Stimulated activated CD8-positive, alpha-beta memory T cell treated with anti-CD3 and anti-CD28 coated beads, Interleukin-4, amount 100 ng/mL, for 4 hours (primary cell): Measurements from ENCODE around the gene INPP4B.

Source experiments
- DNase-seq, 2 donors: peaks; one replicate each; pipeline ENCODE4 v3.0.0-alpha.2; 2020; ENCODE audit warnings: low read depth in 2 of 2, low spot score in 1 of 2

The INPP4B gene

GRCh38 chr4:142383800-142384470, 462.2 kb downstream of the INPP4B start:
- no peak for DNase-seq

DNA sequence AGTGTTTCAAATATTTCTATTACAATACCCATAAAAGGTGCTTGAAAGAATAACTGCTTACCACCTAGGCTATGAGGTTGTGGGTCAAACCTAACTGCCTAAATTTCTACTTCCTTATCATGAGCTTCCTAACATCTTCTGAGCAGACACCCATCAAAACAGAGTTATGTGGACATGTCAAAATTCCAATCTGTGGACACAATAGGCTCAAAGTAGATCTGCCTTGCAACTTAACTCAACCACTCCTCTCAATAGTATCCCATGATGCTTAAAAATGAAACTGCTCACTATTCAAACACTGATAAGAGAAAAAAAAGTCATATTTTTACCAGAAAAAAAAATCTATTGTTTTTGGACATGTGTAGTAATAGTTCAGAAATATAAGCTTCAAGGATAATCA, 462.7 kb downstream of the INPP4B start:
- no peak for DNase-seq

GRCh38 chr4:142380052-142380602, 466.0 kb downstream of the INPP4B start:
- DNase-seq, result no peak

DNA sequence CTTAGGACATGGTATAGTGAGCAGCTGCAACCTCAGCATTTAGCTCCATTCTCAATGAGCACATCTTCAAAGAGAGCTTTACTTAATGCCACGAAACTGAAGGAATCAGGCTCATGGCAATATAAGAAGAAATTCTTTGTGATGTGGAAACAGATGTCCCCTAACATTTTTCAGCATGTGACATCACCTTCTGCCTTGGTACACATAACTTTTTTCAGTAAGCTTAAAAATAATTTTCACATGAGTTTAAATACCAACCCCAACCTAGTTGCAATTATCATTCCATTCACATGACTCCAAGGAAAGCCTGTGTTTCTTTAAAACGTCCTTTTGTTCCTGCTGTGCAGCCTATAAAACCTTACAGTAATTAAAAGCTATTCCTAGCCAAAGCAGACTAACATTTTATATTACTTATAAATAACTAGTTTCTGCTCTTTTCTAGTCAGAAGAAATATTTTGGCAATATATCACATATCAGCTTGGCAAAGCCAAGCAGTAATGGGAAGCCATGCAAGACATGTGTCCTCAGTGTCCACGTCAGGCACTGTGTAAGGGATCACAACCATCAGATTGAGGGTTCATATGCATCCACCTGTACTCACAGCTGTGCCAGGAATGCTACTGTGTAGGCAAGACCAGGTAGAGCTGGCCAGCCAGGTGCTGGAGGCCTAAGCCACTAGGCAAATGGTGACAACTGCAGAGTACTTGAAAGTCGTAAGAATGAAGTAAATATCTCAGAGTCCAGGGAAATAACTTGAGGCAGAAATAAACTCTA, 466.6 kb downstream of the INPP4B start:
- no peak for DNase-seq

GRCh38 chr4:142378179-142378578, 467.9 kb downstream of the INPP4B start:
- DNase-seq, result no peak

DNA sequence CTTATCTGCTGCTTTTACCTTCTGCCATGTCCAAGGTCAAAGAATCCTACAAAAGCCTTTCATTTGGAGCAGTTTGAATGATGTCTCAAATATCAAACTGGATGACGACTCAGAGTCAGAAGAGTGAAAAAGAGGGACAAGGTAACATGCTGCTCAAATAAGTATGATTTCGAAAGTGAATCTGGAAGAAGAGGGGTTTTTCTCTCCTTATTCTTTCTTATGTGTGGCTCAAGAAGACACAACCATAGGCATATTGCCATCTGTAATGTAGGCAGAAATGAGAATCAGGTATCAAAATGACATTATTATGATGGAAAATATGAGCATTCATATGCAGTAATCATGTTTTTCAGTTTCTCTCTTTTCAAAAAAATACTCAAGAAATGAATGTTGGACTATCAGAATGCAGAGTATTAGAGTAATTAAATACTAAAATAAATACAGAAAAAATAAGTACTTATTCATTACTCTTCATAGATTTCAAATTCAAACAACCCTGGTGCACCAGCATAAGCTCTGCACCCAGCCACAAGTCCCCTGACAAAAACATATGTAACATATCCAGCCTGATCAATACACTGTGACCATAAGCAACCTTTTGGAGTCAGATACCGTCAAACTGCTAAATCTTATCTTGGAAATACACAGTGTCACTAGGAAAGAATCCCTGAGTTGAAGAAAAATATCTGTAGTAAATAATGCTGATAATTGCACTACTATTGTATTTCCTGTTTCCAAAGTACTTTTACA, 468.6 kb downstream of the INPP4B start:
- DNase-seq, result no peak

- no peak for DNase-seq
Measured at GRCh38 chr4:142376204-142376603, 469.9 kb downstream of the INPP4B start.

DNA sequence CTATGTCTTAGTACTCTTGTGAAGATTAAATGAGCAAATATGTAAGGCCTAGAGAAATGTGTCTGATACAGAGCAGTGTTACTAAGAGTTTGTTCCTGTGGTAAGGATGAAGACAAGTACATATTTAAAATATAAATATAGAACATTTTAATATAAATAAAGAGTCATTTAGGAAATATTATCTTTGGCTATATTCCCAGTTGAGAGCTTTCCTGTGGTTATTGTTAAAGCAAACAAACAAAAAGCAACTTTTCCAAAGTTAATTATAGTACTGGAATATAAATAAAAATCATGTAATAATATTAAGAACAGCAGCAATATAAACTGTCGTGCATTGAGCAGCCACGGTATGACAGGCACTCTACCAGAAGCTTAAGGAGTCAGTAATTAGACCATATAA, 472.5 kb downstream of the INPP4B start:
- DNase-seq, result no peak

DNA sequence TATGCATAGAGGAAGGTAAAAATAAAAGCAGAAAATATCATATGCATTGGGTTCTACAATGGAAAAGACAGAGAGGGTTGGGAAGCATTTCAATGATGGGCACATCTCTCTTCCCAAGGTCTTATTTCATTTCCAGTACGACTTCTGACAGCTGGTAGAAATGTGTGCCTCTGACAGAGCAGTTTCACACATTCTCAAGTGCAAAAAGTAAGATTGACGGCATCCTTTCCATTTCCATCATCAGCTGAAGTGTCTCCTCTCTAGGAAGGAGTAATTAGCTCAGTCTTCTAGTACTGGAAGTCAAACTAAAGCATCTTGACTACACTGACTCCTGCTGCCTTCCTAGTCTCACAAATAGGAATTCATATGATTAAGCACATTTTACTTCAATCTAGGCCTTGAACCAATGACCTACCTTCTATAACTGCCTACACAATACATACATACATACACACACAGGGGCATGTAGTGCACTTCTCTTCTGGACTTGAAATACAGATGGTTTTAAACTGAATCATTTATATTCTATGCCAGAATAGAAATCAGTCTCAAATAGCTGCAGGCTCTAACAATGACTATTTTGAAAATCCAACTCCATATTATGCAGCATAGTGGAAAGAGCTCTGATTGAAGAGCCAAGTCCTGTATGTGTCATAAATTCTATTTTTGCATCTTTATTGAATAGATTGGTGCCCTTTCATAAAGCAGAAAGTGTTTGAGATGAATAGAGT, 473.4 kb downstream of the INPP4B start:
- no peak for DNase-seq

DNA sequence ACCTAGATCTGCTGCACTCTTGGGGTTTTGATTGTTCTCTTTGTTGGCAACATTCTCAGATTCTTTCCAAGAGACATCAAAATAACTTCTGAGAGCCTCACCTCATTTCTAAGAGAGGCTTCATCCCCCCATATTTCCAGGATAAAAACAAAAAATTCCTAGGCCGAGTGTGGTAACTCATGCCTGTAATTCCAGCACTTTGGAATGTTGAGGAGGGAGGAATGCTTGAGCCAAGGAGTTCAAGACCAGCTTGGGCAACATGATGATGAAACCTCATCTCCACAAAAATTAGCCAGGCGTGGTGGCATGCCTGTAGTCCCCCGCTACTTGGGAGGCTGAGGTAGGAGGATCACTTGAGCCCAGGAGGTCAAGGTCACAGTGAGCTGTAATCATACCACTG, 477.0 kb downstream of the INPP4B start:
- DNase-seq, result no peak

DNA sequence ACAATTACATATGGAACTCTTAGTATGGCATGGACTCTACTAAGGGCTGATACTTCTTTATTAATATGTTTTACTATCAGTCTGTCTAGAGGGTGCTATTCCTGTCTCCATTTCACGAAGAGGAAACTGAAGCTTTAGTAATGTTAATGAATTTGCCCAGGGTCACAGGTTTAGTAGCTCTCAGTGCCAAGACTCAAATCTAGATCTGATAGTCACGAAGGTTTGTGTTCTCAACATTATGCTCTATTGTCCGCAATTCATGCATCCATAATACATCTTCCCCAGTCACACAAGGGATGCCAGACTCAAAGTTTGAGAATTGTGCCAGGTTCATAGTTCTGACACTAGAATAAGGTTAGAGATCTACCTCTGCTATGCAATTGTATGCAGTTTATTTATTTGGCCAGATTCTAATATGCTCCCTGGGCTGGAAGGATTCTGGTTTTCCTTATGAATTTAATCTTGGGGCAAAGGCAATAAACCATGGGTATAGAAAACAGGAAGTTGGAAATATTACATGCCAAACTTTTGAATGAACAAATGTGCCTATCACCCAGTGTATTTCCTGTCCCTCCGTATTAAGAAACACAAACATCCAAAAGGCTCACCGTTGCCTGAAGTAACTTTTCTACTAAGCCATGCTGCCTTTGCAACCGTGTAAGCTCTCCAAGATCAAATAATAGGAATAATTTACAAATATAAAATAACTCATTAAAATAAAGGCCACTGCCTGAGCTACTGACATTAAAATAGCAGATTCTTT, 478.5 kb downstream of the INPP4B start:
- DNase-seq, result no peak

DNA sequence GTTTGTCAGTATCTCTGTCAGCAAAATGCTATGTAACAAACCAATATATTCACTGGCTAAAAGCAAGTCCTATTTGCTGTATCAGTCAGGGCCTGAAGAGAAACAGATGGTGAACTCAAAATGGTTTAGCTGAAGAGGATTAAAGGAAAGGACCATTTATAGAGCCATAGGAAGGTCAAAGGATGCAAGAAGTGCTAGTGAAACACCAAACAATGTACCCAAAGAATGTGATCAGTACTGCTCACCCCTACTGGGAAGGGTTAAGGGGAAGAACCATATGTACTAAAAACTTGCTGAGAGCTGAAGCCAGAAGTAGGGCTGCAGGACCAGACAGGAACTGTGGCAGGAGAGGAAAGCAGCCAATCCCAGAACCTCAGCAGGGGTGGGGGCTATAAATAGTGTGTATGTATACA, 479.3 kb downstream of the INPP4B start:
- DNase-seq, result no peak

DNA sequence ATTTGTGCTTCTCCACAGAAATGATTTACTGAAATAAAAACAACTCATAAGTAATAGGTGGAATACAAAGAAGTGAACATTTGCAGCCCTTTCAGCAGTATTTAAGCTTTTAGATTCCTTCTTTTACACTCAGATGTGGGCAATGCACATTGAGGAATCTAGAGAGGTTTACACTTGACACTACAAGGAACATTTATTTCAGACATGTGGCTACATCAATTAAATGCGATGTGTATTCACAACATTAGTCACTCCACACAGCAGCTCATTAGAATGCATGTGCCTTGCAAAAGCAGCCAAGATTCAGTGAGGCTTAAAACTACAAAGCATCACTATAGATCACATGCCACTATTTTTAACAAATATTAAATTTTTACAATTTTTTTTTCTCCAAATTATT, 480.7 kb downstream of the INPP4B start:
- DNase-seq, result no peak

DNA sequence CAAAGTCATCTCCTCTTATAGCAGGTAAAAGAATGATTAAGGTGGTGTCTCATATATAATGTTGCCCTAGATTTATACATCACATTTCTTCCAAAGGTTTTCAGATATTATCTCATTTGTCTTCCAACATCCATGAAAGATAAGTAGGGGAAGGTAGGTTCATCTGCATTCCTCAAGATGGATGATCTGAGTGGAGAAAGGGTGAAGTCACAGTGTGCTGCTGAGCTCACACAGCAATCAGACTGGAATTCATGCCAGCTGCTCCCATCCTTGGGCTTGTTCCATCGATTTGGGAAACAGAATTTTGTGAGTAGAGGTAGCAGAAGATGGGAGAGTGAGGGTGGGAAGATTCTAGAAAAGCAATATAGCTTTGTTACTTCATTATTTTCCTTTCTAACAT, 482.4 kb downstream of the INPP4B start:
- no peak for DNase-seq

DNA sequence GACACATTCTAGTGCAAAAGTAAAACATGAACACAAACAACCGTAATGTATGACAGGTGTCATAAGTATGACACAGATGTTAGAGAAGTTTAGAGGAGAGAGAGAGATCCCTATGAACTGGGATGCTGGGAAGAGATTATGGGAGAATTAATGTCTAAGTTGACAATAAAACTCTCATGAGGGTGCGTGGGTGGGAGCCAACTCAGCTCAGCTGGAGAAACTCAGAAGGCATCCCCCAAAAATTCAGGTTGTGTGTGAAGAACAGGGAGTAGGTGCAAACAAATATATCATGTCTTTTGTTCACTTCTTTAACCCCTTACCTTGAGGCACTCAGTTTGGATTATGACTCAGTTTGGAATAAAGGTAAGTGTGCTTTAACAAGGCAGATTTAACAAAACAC, 484.1 kb downstream of the INPP4B start:
- DNase-seq, result no peak

DNA sequence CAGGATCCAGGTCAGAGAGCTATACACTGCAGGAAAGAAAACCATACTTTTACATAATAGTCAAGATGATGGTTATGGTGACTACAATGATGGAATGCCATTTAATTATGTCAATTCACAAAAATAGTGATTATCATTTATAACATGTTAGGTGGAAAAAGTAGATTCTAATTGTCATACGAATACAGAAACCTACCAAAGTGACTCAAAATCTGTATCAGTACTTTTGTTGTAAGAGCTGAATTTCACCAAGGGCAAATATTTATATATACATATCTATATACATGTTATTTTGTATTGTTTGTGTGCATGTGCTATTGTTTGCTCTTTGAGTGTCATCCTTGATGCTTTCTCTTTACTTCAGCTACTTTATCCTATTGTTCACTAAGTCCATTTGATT, 485.4 kb downstream of the INPP4B start:
- no peak for DNase-seq

- DNase-seq, result no peak
Measured at GRCh38 chr4:142358656-142359055, 487.4 kb downstream of the INPP4B start.

DNA sequence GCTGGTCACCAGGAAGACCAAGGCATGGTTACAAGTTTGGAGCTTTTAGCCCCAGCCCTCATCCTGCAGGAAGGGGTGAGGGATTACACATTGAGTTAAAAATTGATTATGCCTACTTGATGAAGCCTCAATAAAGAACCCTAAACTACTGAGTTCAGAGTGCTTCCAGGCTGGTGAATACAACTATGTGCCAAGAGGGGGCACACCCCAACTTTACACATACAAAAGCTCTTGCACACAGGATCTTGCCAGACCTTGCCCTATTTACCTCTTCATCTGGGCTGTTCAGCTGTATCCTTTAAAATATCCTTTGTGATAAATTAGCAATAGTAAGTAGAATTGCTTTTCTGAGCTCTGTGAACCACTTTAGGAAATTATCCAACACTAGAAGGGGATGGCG, 489.3 kb downstream of the INPP4B start:
- no peak for DNase-seq

GRCh38 chr4:142356118-142356759, 489.9 kb downstream of the INPP4B start:
- DNase-seq, result no peak

DNA sequence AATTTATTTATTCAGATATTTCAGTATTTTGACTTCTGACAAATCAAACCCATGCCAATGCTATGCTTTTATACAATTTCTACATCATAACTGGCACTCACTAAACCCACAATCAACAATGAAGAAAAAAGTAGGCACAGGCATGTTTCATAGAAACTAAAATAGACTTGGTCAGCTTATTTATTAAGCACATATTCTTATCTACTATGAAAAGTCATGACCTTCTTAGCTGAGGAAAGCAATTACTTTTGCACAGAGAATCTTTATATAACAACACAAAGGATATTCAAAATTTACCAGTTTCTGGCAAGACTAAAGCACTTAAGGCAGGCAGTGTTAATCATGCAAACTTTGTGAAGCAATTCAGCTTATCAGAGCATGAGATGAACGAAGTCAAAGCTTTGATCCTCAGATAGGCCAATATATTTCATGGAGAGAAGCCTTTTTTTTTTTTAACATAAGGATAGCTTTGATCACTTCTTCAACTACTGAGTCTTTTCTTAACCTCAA, 490.6 kb downstream of the INPP4B start:
- DNase-seq, result no peak
